C4-2B (cell line): ENCODE data around the gene BTRC.
"Not testable (repeated sequence)": the region's sequence is repeated elsewhere in the genome, so short reads cannot be mapped to it uniquely, and the experiment has no call there.

Experiments
- CTCF ChIP-seq: fragments of 450-650 bp; conservative IDR thresholded peaks from 2 replicates; pipeline ENCODE4 v1.5.1; 2017; ENCODE audit warnings: mild to moderate bottlenecking
- ZFX ChIP-seq: fragments of 450-650 bp; IDR thresholded peaks from 2 replicates; pipeline ENCODE4 v1.6.1; 2017

GRCh38 chr10:101593331-101593730 is 239.4 kb downstream of the BTRC start:
- not testable (repeated sequence) for TF ChIP-seq CTCF, ZFX
